Karpas-422 (cell line): ENCODE measurements around the gene MAP3K5. TPM values are rescaled to one million over a fixed set of nuclear protein-coding genes. Genes with fewer than 3 reads are reported as not detected.

Experiments
- DNase-seq: peaks from one replicate; pipeline ENCODE4 v3.0.0-alpha.2; 2015
- H2AFZ ChIP-seq: fragments of 200-600 bp; sonication (generic); 2 replicates; pipeline ENCODE4 v1.6.1; 2014; ENCODE audit warnings: antibody characterized with exemption, low read length, mixed read lengths
- H3K27ac ChIP-seq: fragments of 200-600 bp; sonication (generic); 2 replicates; pipeline ENCODE4 v1.5.1; 2014; ENCODE audit warnings: mild to moderate bottlenecking, low read length, moderate library complexity
- H3K27me3 ChIP-seq: fragments of 200-600 bp; sonication (generic); 2 replicates; pipeline ENCODE4 v1.6.1; 2014; ENCODE audit warnings: low read length, mixed read lengths
- H3K36me3 ChIP-seq: fragments of 200-600 bp; sonication (generic); 2 replicates; pipeline ENCODE4 v1.6.1; 2014; ENCODE audit warnings: low read length, mixed read lengths; ENCODE audit not compliant: insufficient read depth
- H3K4me1 ChIP-seq: fragments of 200-600 bp; sonication (generic); 2 replicates; pipeline ENCODE4 v1.6.1; 2014; ENCODE audit warnings: mild to moderate bottlenecking, low read length, mixed read lengths
- H3K4me2 ChIP-seq: fragments of 200-600 bp; sonication (generic); 2 replicates; pipeline ENCODE4 v1.6.1; 2014; ENCODE audit warnings: low read length, low read depth, mild to moderate bottlenecking; ENCODE audit not compliant: poor library complexity, severe bottlenecking
- H3K4me3 ChIP-seq: fragments of 200-600 bp; sonication (generic); 2 replicates; pipeline ENCODE4 v1.5.1; 2014; ENCODE audit warnings: mild to moderate bottlenecking, antibody characterized with exemption, low read length, mixed read lengths
- H3K79me2 ChIP-seq: fragments of 200-600 bp; sonication (generic); 2 replicates; pipeline ENCODE4 v1.6.1; 2014; ENCODE audit warnings: mild to moderate bottlenecking, low read length, mixed read lengths
- H3K9ac ChIP-seq: fragments of 200-600 bp; sonication (generic); 2 replicates; pipeline ENCODE4 v1.6.0; 2014; ENCODE audit warnings: low read length
- H3K9me2 ChIP-seq: fragments of 200-600 bp; sonication (generic), shearing (Covaris generic); replicated peaks from 2 replicates; pipeline ENCODE4 v1.6.0; 2014; ENCODE audit warnings: mild to moderate bottlenecking, low read length, moderate library complexity; ENCODE audit not compliant: insufficient read depth
- H3K9me3 ChIP-seq: fragments of 300-700, 200-600 bp; sonication (generic); 2 replicates; pipeline ENCODE4 v1.6.1; 2014; ENCODE audit warnings: low read length, mixed read lengths
- H4K20me1 ChIP-seq: fragments of 200-600 bp; sonication (generic); 2 replicates; pipeline ENCODE4 v1.6.1; 2014; ENCODE audit warnings: mild to moderate bottlenecking, antibody characterized with exemption, low read length, low read depth; ENCODE audit not compliant: insufficient read depth
- total RNA-seq: library from RNA; depleted of rRNA; stranded (reverse); fragments of >200 nt; shearing (Covaris generic); gene quantifications from 2 replicates; pipeline ENCODE4 v1.2.3, GENCODE V29; 2014; ENCODE audit warnings: low replicate concordance

MAP3K5 gene
- total RNA-seq, 1 experiment from 2014 or later = 1.1 TPM

- Histone ChIP-seq H3K4me2 (no peak overlapping the region), H3K9me3 (no peaks in the 10 kb centered on the region), H3K4me3 (no peak overlapping the region), H3K27ac (no peak overlapping the region), H3K9me2 (no peaks in the 10 kb centered on the region), H3K27me3 (no peaks in the 10 kb centered on the region), H2AFZ (no peak overlapping the region), H3K9ac (no peak overlapping the region), H3K79me2 (no peaks in the 10 kb centered on the region), H4K20me1 (no peaks in the 10 kb centered on the region), H3K36me3 (no peaks in the 10 kb centered on the region), H3K4me1 (no peaks in the 10 kb centered on the region)
- no peak for DNase-seq
Observed at GRCh38 chr6:136609873-136610706, 182.2 kb downstream of the MAP3K5 start.

DNA sequence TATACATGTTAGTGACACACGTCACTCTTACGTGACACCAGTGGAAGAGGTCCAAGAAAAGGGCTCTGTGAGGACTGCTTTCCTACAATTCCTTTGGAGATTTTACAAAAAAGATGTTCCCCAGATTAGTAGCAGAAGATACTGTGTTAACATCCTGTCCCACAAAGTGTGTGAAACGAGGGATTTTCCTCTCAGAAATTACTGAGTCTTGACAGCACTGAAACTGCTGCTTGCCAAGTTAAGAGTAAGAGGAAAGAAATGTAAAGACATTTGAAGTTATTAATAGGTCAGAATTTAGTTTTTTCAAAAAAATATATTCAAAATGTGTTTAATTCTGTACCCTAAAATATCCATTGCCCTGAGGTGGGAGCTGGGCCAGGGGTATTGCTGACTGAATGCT is 183.3 kb downstream of the MAP3K5 start:
- Histone ChIP-seq H3K4me2 (no peak overlapping the region), H3K27ac (no peak overlapping the region), H3K9me2 (no peaks in the 10 kb centered on the region), H3K27me3 (no peaks in the 10 kb centered on the region), H4K20me1 (no peaks in the 10 kb centered on the region), H3K4me1 (no peaks in the 10 kb centered on the region), H2AFZ (no peak overlapping the region), H3K4me3 (no peak overlapping the region), H3K9me3 (no peaks in the 10 kb centered on the region), H3K9ac (no peak overlapping the region), H3K36me3 (no peaks in the 10 kb centered on the region), H3K79me2 (no peaks in the 10 kb centered on the region)
- no peak for DNase-seq

DNA sequence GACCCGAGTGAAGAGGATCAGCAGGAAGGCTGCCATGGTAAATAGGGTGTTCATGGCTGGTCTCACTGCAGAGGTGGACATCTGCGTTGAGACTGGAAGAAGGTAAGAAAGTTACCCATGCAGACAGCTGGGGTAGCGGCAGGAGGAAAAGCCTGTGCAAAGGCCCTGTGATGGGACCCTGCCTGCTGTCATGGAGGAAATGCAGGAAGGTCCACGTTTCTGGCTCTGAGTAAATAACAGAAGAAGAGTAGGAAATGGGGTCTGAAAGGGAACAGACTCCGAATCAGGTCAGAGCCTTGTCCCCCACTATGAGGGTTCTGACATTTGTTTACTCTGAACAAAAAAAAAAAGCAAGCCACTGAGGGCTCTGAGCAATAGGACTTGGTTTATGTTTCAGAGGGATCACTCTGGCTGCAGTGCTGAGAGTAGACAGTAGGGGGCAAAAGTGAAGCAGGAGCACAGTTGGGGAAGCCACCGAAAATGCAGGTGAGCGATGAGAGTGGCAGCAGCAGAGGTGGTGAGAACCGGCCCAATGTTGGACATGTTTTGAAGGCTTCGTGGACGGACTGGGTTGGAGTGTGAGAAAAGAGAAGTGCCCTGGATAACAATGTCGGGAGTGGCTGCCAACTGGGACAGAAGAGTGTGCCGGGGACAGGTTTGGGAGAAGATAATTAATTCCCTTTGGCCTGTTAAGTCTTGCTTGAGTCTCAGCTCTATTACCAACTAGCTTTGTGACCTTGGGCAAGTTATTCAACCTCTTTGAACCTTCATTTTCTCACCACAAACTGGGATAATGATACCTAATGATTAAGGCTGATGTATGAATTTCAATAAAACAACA is 184.1 kb downstream of the MAP3K5 start:
- Histone ChIP-seq H3K79me2 (no peaks in the 10 kb centered on the region), H3K4me3 (no peak overlapping the region), H3K9ac (no peak overlapping the region), H3K27me3 (no peaks in the 10 kb centered on the region), H3K36me3 (no peaks in the 10 kb centered on the region), H4K20me1 (no peaks in the 10 kb centered on the region), H2AFZ (no peak overlapping the region), H3K4me1 (no peaks in the 10 kb centered on the region), H3K9me3 (no peaks in the 10 kb centered on the region), H3K9me2 (no peaks in the 10 kb centered on the region), H3K4me2 (no peak overlapping the region), H3K27ac (no peak overlapping the region)
- DNase-seq = peak; percentile 89

DNA sequence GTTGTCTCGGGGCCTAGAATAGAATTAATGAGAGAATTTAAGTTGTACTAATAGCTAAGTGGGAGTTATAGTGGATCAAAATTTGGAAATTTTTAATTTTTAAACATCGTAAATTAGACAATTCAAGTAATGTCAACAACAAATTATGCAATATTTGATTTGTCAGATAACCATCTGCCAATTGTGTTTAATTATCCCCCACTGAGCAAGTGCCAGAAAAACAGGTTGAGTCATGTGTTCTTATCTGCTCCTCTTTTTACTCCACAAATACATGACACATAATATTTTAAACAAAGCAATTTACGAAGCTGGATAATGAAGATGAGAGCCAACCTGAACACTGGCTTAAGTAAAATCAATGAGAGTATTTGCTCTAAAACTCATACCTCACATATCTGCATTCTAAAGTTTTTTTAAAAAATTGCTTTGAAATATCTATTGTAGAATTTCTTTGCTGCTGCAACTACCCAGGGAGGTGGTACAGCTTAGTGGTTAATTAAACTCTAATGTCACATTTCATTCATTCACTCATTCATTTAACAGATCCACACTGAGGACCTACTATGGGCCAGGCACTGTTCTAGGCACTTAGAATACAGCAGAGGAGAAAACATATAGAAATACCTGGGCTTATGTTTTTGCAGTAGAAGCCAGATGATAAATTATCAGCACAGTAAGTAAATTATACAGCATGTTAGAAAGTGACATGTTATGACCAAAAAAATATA is 184.9 kb downstream of the MAP3K5 start:
- H3K9me2 ChIP-seq = no peaks in the 10 kb centered on the region
- no peaks in the 10 kb centered on the region for H3K36me3 ChIP-seq
- no peak overlapping the region for H3K4me3 ChIP-seq
- no peaks in the 10 kb centered on the region for H4K20me1 ChIP-seq
- DNase-seq = no peak
- H3K4me1 ChIP-seq = no peaks in the 10 kb centered on the region
- no peaks in the 10 kb centered on the region for H3K9me3 ChIP-seq
- no peak overlapping the region for H3K9ac ChIP-seq
- no peaks in the 10 kb centered on the region for H3K27me3 ChIP-seq
- H2AFZ ChIP-seq = no peak overlapping the region
- no peak overlapping the region for H3K27ac ChIP-seq
- no peak overlapping the region for H3K4me2 ChIP-seq
- no peaks in the 10 kb centered on the region for H3K79me2 ChIP-seq

GRCh38 chr6:136604928-136605510 is 187.3 kb downstream of the MAP3K5 start:
- Histone ChIP-seq H3K9me2 (no peaks in the 10 kb centered on the region), H3K27ac (no peak overlapping the region)

GRCh38 chr6:136604328-136604825 is 187.9 kb downstream of the MAP3K5 start:
- no peak for DNase-seq
- H3K36me3 ChIP-seq = no peaks in the 10 kb centered on the region
- no peaks in the 10 kb centered on the region for H3K9me3 ChIP-seq
- H3K27ac ChIP-seq = no peak overlapping the region
- H2AFZ ChIP-seq = no peak overlapping the region
- H3K9me2 ChIP-seq = no peaks in the 10 kb centered on the region
- no peaks in the 10 kb centered on the region for H3K79me2 ChIP-seq
- H3K9ac ChIP-seq = no peak overlapping the region
- no peak overlapping the region for H3K4me2 ChIP-seq
- H3K4me1 ChIP-seq = no peaks in the 10 kb centered on the region
- no peak overlapping the region for H3K4me3 ChIP-seq
- no peaks in the 10 kb centered on the region for H4K20me1 ChIP-seq
- no peaks in the 10 kb centered on the region for H3K27me3 ChIP-seq

More at GRCh38 chr6:136604928-136605510, 187.3 kb downstream of the MAP3K5 start:
- Histone ChIP-seq H3K9ac (no peak overlapping the region), H3K4me1 (no peaks in the 10 kb centered on the region), H2AFZ (no peak overlapping the region), H3K4me3 (no peak overlapping the region), H3K4me2 (no peak overlapping the region), H4K20me1 (no peaks in the 10 kb centered on the region), H3K27me3 (no peaks in the 10 kb centered on the region), H3K79me2 (no peaks in the 10 kb centered on the region), H3K36me3 (no peaks in the 10 kb centered on the region), H3K9me3 (no peaks in the 10 kb centered on the region)
- no peak for DNase-seq

GRCh38 chr6:136600818-136601217 is 191.5 kb downstream of the MAP3K5 start:
- no peaks in the 10 kb centered on the region for H3K27me3 ChIP-seq
- no peaks in the 10 kb centered on the region for H3K36me3 ChIP-seq
- H3K9me3 ChIP-seq = no peaks in the 10 kb centered on the region
- H3K4me2 ChIP-seq = no peak overlapping the region
- no peak overlapping the region for H3K9ac ChIP-seq
- H3K4me1 ChIP-seq = no peaks in the 10 kb centered on the region
- no peaks in the 10 kb centered on the region for H3K79me2 ChIP-seq
- no peaks in the 10 kb centered on the region for H4K20me1 ChIP-seq
- no peak overlapping the region for H3K27ac ChIP-seq
- H3K9me2 ChIP-seq = no peaks in the 10 kb centered on the region
- H2AFZ ChIP-seq = no peak overlapping the region
- DNase-seq = no peak
- H3K4me3 ChIP-seq = no peak overlapping the region
